Gastrocnemius medialis (tissue), 4 donors: ENCODE measurements around the gene BPHL. TPM values are rescaled to one million over a fixed set of nuclear protein-coding genes. Genes with fewer than 3 reads are reported as not detected.
"Not testable (repeated sequence)": the region's sequence is repeated elsewhere in the genome, so short reads cannot be mapped to it uniquely, and the experiment has no call there.

Experiments used
- ATAC-seq, 2 donors: fragments of 150-250 bp; one replicate each; pipeline ENCODE4 v1.9.1; 2016
- DNase-seq, 2 donors: peaks; one replicate each; pipeline ENCODE4 v3.0.0-alpha.2; 2019
- H3K27ac ChIP-seq, 4 donors: fragments of 200-600 bp; sonication (generic); 1 replicate in 1 of 4; 2 replicates in 3 of 4; pipeline ENCODE4 v1.5.1; 2016 to 2018; ENCODE audit warnings: mild to moderate bottlenecking in 2 of 4, moderate library complexity in 1 of 4
- H3K27me3 ChIP-seq, 3 donors: fragments of 200-600 bp; sonication (generic) in 2 of 3; 1 replicate in 1 of 3; 2 replicates in 2 of 3; pipeline versions ENCODE4 v1.5.1 to v1.6.0; 2016 to 2019; ENCODE audit warnings: mild to moderate bottlenecking in 1 of 3, moderate library complexity in 1 of 3
- H3K36me3 ChIP-seq, 2 donors: fragments of 200-600 bp; sonication (generic) in 1 of 2; one replicate each; pipeline ENCODE4 v1.5.1; 2017 to 2018
- H3K4me1 ChIP-seq, 2 donors: fragments of 200-600 bp; sonication (generic) in 1 of 2; one replicate each; pipeline ENCODE4 v1.5.1; 2016 to 2017; ENCODE audit warnings: mild to moderate bottlenecking in 2 of 2
- H3K4me3 ChIP-seq, 4 donors: fragments of 200-600 bp; sonication (generic) in 3 of 4; 1 replicate in 1 of 4; 2 replicates in 3 of 4; pipeline ENCODE4 v1.5.1; 2016 to 2019; ENCODE audit warnings: mild to moderate bottlenecking in 2 of 4
- H3K9me3 ChIP-seq, 3 donors: fragments of 200-600 bp; sonication (generic) in 2 of 3; 1 replicate in 1 of 3; 2 replicates in 2 of 3; pipeline ENCODE4 v1.5.1; 2016 to 2019
- POLR2A ChIP-seq, 2 donors: fragments of 450-650 bp; IDR thresholded peaks; one replicate each; pipeline ENCODE4 v1.6.1; 2017; ENCODE audit warnings: antibody characterized with exemption in 2 of 2, mild to moderate bottlenecking in 2 of 2, moderate library complexity in 2 of 2
- in situ Hi-C, 4 donors: fragments of 200-750 bp; cut with MboI; loops; one replicate each; pipeline versions ENCODE4 v1.15.0 to v1.8.0; 2017; ENCODE audit warnings: low sequenced_read_pairs in 4 of 4
- intact Hi-C: fragments of 100-400 bp; cut with DNase I; formaldehyde crosslinking; loops from one replicate; pipeline ENCODE4 v1.15.1; 2023; ENCODE audit warnings: low total_unique reads
- total RNA-seq, 4 donors: library from RNA; depleted of rRNA; stranded (reverse); fragments of >200 nt; gene quantifications; one replicate each; pipeline versions ENCODE4 v1.1.0 to v1.2.3, GENCODE V29; 2016
- TF ChIP-seq, protein P1 (sequence below), 5 experiments: fragments of 450-650 bp in 3 of 5; fragments of 200-600 bp in 2 of 5; sonication (generic) in 2 of 5; IDR thresholded peaks in 4 of 5; conservative IDR thresholded peaks in 1 of 5; 1 replicate in 4 of 5; 2 replicates in 1 of 5; pipeline ENCODE4 v1.5.1; 2016 to 2019; ENCODE audit warnings: antibody characterized with exemption in 5 of 5, mild to moderate bottlenecking in 3 of 5, moderate library complexity in 3 of 5

BPHL gene
- total RNA-seq, 4 donors from 2014 or later: 4.7 to 8.7 (median 5.8) TPM

- Histone ChIP-seq H3K4me1 (no peaks in the 10 kb centered on the region), H3K9me3 (no peaks in the 10 kb centered on the region), H3K4me3 (no peak overlapping the region), H3K27ac (no peak overlapping the region), H3K27me3 (no peaks in the 10 kb centered on the region), H3K36me3 (no peaks in the 10 kb centered on the region)
- no peak for DNase-seq
- intact Hi-C loops: no loop called here
- in situ Hi-C loops: no loop called here
- no peak for ATAC-seq
- TF ChIP-seq, protein P1, sequence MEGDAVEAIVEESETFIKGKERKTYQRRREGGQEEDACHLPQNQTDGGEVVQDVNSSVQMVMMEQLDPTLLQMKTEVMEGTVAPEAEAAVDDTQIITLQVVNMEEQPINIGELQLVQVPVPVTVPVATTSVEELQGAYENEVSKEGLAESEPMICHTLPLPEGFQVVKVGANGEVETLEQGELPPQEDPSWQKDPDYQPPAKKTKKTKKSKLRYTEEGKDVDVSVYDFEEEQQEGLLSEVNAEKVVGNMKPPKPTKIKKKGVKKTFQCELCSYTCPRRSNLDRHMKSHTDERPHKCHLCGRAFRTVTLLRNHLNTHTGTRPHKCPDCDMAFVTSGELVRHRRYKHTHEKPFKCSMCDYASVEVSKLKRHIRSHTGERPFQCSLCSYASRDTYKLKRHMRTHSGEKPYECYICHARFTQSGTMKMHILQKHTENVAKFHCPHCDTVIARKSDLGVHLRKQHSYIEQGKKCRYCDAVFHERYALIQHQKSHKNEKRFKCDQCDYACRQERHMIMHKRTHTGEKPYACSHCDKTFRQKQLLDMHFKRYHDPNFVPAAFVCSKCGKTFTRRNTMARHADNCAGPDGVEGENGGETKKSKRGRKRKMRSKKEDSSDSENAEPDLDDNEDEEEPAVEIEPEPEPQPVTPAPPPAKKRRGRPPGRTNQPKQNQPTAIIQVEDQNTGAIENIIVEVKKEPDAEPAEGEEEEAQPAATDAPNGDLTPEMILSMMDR (IDR thresholded peaks at IDR 0.05 in 4 of 5, conservative IDR thresholded peaks at IDR 0.05 in 1 of 5): peak in 1 of 5 experiments; percentile 17
- no peak for TF ChIP-seq POLR2A (IDR thresholded peaks at IDR 0.05)
Measured at GRCh38 chr6:3195695-3196497, 77.4 kb downstream of the BPHL start.

GRCh38 chr6:3196770-3197169, 78.3 kb downstream of the BPHL start:
- no peaks in the 10 kb centered on the region for H3K4me1 ChIP-seq
- DNase-seq (no peak), ATAC-seq (no peak)
- no peak overlapping the region for H3K4me3 ChIP-seq
- in situ Hi-C loops (no loop called here), intact Hi-C loops (no loop called here)
- no peak overlapping the region for H3K27ac ChIP-seq
- H3K9me3 ChIP-seq: no peaks in the 10 kb centered on the region
- TF ChIP-seq, protein P1 (IDR thresholded peaks at IDR 0.05 in 4 of 5, conservative IDR thresholded peaks at IDR 0.05 in 1 of 5): no peak
- TF ChIP-seq POLR2A (IDR thresholded peaks at IDR 0.05): no peak
- H3K36me3 ChIP-seq: no peaks in the 10 kb centered on the region
- no peaks in the 10 kb centered on the region for H3K27me3 ChIP-seq

DNA sequence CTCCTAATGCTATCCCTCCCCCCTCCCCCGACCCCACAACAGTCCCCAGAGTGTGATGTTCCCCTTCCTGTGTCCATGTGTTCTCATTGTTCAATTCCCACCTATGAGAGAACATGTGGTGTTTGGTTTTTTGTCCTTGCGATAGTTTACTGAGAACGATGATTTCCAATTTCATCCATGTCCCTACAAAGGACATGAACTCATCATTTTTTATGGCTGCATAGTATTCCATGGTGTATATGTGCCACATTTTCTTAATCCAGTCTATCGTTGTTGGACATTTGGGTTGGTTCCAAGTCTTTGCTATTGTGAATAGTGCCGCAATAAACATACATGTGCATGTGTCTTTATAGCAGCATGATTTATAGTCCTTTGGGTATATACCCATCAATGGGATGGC, 79.2 kb downstream of the BPHL start:
- H3K4me3 ChIP-seq, intact Hi-C loops, H3K27ac ChIP-seq, in situ Hi-C loops, H3K4me1 ChIP-seq, H3K27me3 ChIP-seq, DNase-seq, H3K36me3 ChIP-seq, ATAC-seq, H3K9me3 ChIP-seq: not testable (repeated sequence)

- Histone ChIP-seq H3K9me3 (no peaks in the 10 kb centered on the region), H3K27ac (no peak overlapping the region), H3K4me3 (no peak overlapping the region), H3K36me3 (no peaks in the 10 kb centered on the region), H3K27me3 (no peaks in the 10 kb centered on the region), H3K4me1 (no peaks in the 10 kb centered on the region)
- DNase-seq (no peak), ATAC-seq (no peak)
- no peak for TF ChIP-seq POLR2A (IDR thresholded peaks at IDR 0.05)
- TF ChIP-seq, protein P1 (IDR thresholded peaks at IDR 0.05 in 4 of 5, conservative IDR thresholded peaks at IDR 0.05 in 1 of 5): no peak
- intact Hi-C loops: no loop called here
- in situ Hi-C loops: no loop called here
Measured at GRCh38 chr6:3199382-3199781, 80.9 kb downstream of the BPHL start.

- DNase-seq (no peak), ATAC-seq (no peak)
- in situ Hi-C loops: no loop called here
- Histone ChIP-seq H3K9me3 (no peaks in the 10 kb centered on the region), H3K4me1 (no peaks in the 10 kb centered on the region), H3K4me3 (no peak overlapping the region), H3K27ac (no peak overlapping the region), H3K36me3 (no peaks in the 10 kb centered on the region), H3K27me3 (no peaks in the 10 kb centered on the region)
- TF ChIP-seq, protein P1 (IDR thresholded peaks at IDR 0.05 in 4 of 5, conservative IDR thresholded peaks at IDR 0.05 in 1 of 5): no peak
- TF ChIP-seq POLR2A (IDR thresholded peaks at IDR 0.05): no peak
- intact Hi-C loops: no loop called here
Measured at GRCh38 chr6:3200682-3201081, 82.2 kb downstream of the BPHL start.
